ENCODE data around the gene APOB.

APOB gene

GRCh38 chr2:21002814-21003192 is 41.1 kb downstream of the APOB start:
- Histone ChIP-seq H3K4me3 (ENCODE audit: low read depth, low read length, poor library complexity, severe bottlenecking) (no peak overlapping the region), H3K27me3 (ENCODE audit: insufficient read depth, low read length) (0 out of 2 replicates have a peak, but pooled peaks cover 3% of the 10 kb centered on the region), H3K9ac (ENCODE audit: low read length) (no peak overlapping the region), H2AFZ (ENCODE audit: low read length) (no peak overlapping the region), H4K20me1 (ENCODE audit: insufficient read depth, low read length) (no peaks in the 10 kb centered on the region), H3K27ac (ENCODE audit: low read depth, low read length, poor library complexity, severe bottlenecking) (no peak overlapping the region), H3K9me3 (ENCODE audit: low read length) (no peaks in the 10 kb centered on the region), H3K36me3 (ENCODE audit: insufficient read depth, low read length) (no peaks in the 10 kb centered on the region), H3F3A (ENCODE audit: insufficient read depth, low read length) (no peaks in the 10 kb centered on the region), H3K4me1 (ENCODE audit: insufficient read depth, low read length, severe bottlenecking) (no peaks in the 10 kb centered on the region), H3K79me2 (ENCODE audit: insufficient read depth, low read length) (no peaks in the 10 kb centered on the region), H3K9me2 (ENCODE audit: low read depth, low read length) (no peaks in the 10 kb centered on the region), H3K4me2 (ENCODE audit: low read length) (no peak overlapping the region)
- TF ChIP-seq EZH2 (IDR thresholded peaks at IDR 0.05; ENCODE audit: borderline replicate concordance, low read length): no peak
- TF ChIP-seq CTCF (IDR thresholded peaks at IDR 0.05; ENCODE audit: low read length): no peak

GRCh38 chr2:21001988-21002813 is 41.7 kb downstream of the APOB start:
- Histone ChIP-seq H3K9ac (ENCODE audit: low read length) (no peak overlapping the region), H3K36me3 (ENCODE audit: insufficient read depth, low read length) (no peaks in the 10 kb centered on the region), H3F3A (ENCODE audit: insufficient read depth, low read length) (no peaks in the 10 kb centered on the region), H3K9me3 (ENCODE audit: low read length) (no peaks in the 10 kb centered on the region), H2AFZ (ENCODE audit: low read length) (no peak overlapping the region), H4K20me1 (ENCODE audit: insufficient read depth, low read length) (no peaks in the 10 kb centered on the region), H3K79me2 (ENCODE audit: insufficient read depth, low read length) (no peaks in the 10 kb centered on the region), H3K4me3 (ENCODE audit: low read depth, low read length, poor library complexity, severe bottlenecking) (no peak overlapping the region), H3K27me3 (ENCODE audit: insufficient read depth, low read length) (0 out of 2 replicates have a peak, but pooled peaks cover 3% of the 10 kb centered on the region), H3K27ac (ENCODE audit: low read depth, low read length, poor library complexity, severe bottlenecking) (no peak overlapping the region), H3K4me2 (ENCODE audit: low read length) (no peak overlapping the region), H3K9me2 (ENCODE audit: low read depth, low read length) (no peaks in the 10 kb centered on the region), H3K4me1 (ENCODE audit: insufficient read depth, low read length, severe bottlenecking) (no peaks in the 10 kb centered on the region)
- TF ChIP-seq EZH2 (IDR thresholded peaks at IDR 0.05; ENCODE audit: borderline replicate concordance, low read length) (no peak), CTCF (IDR thresholded peaks at IDR 0.05; ENCODE audit: low read length) (no peak)

GRCh38 chr2:21001225-21001946 is 42.5 kb downstream of the APOB start:
- H3K9me2 ChIP-seq (ENCODE audit: low read depth, low read length): no peaks in the 10 kb centered on the region
- H3K79me2 ChIP-seq (ENCODE audit: insufficient read depth, low read length): no peaks in the 10 kb centered on the region
- H3K4me2 ChIP-seq (ENCODE audit: low read length): no peak overlapping the region
- no peak overlapping the region for H3K9ac ChIP-seq (ENCODE audit: low read length)
- no peaks in the 10 kb centered on the region for H3K27me3 ChIP-seq (ENCODE audit: insufficient read depth, low read length)
- no peaks in the 10 kb centered on the region for H3K4me1 ChIP-seq (ENCODE audit: insufficient read depth, low read length, severe bottlenecking)
- no peaks in the 10 kb centered on the region for H3K36me3 ChIP-seq (ENCODE audit: insufficient read depth, low read length)
- H2AFZ ChIP-seq (ENCODE audit: low read length): no peak overlapping the region
- H4K20me1 ChIP-seq (ENCODE audit: insufficient read depth, low read length): no peaks in the 10 kb centered on the region
- TF ChIP-seq EZH2 (IDR thresholded peaks at IDR 0.05; ENCODE audit: borderline replicate concordance, low read length): no peak
- no peak for TF ChIP-seq CTCF (IDR thresholded peaks at IDR 0.05; ENCODE audit: low read length)
- H3K4me3 ChIP-seq (ENCODE audit: low read depth, low read length, poor library complexity, severe bottlenecking): no peak overlapping the region
- H3K9me3 ChIP-seq (ENCODE audit: low read length): no peaks in the 10 kb centered on the region
- no peaks in the 10 kb centered on the region for H3F3A ChIP-seq (ENCODE audit: insufficient read depth, low read length)
- H3K27ac ChIP-seq (ENCODE audit: low read depth, low read length, poor library complexity, severe bottlenecking): no peak overlapping the region

Measured in OCI-LY1 (cell line).